HCT116 (cell line): Measurements from ENCODE around the gene FXYD6. TPM values are rescaled to one million over a fixed set of nuclear protein-coding genes. Genes with fewer than 3 reads are reported as not detected.

Experiments
- ATAC-seq: fragments of 200-7000 bp; cut with Tn5 transposase; 2 replicates; pipeline ENCODE4 v1.9.1; 2020; ENCODE audit warnings: mild to moderate bottlenecking, moderate library complexity
- BruUV-seq: library from RNA; stranded (reverse); fragments of 400-500 nt; replicated peaks from 2 replicates; lab custom pipeline; 2021; lab: Mats Ljungman, UMichigan
- CTCF ChIA-PET: fragments of 300-600 bp; sonication (Branson Sonifier 250); formaldehyde crosslinking; loops from one replicate; lab custom pipeline; 2021; ENCODE audit warnings: antibody characterized with exemption; lab: Charles Lee
- POLR2A ChIA-PET: fragments of 300-600, 350-600 bp; sonication (Branson Sonifier 250); formaldehyde crosslinking; loops from one replicate; lab custom pipeline; 2021; ENCODE audit warnings: antibody characterized with exemption; lab: Charles Lee
- RAD21 ChIA-PET, 2 experiments: fragments of 300-600 bp; sonication (Branson Sonifier 250); formaldehyde crosslinking; loops; one replicate each; lab custom pipeline; 2023; ENCODE audit warnings: low total read pairs in 2 of 2; ENCODE audit not compliant: uncharacterized antibody in 2 of 2, unreplicated experiment in 2 of 2, low non-redundant PET in 1 of 2; lab: Charles Lee
- DNase-seq: peaks from one replicate; pipeline ENCODE4 v3.0.0-alpha.2; 2010; ENCODE audit warnings: low read depth, low spot score
- H2AFZ ChIP-seq: fragments of 200-600 bp; shearing (Covaris generic), sonication (generic); 2 replicates; pipeline ENCODE4 v1.6.1; 2017; ENCODE audit warnings: low read depth, mixed run types, mixed read lengths, antibody characterized with exemption, low read length; ENCODE audit not compliant: poor library complexity, severe bottlenecking
- H3K27ac ChIP-seq: 2 replicates; pipeline ENCODE4 v1.5.1; 2012; ENCODE audit warnings: low read depth, low read length
- H3K27me3 ChIP-seq: fragments of 200-600 bp; sonication (generic); 2 replicates; pipeline ENCODE4 v1.6.1; 2016; ENCODE audit warnings: mixed run types, low read length, mixed read lengths; ENCODE audit not compliant: insufficient read depth
- H3K36me3 ChIP-seq, 2 experiments: fragments of 200-500 bp in 1 of 2; fragments of 200-600 bp in 1 of 2; sonication (Bioruptor generic) in 1 of 2; sonication (generic) in 1 of 2; 2 replicates each; pipeline versions ENCODE4 v1.5.1 to v1.6.1; 2014 to 2016; ENCODE audit warnings: low read length in 2 of 2, inconsistent platforms in 1 of 2, mixed read lengths in 1 of 2, mixed run types in 1 of 2; ENCODE audit not compliant: insufficient read depth in 2 of 2, control insufficient read depth in 1 of 2
- H3K4me1 ChIP-seq, 2 experiments: fragments of 200-600 bp in 1 of 2; sonication (generic) in 1 of 2; 2 replicates each; pipeline versions ENCODE4 v1.5.1 to v1.6.1; 2012 to 2017; ENCODE audit warnings: low read length in 2 of 2, inconsistent platforms in 1 of 2, mild to moderate bottlenecking in 1 of 2, mixed read lengths in 1 of 2, mixed run types in 1 of 2, moderate library complexity in 1 of 2; ENCODE audit not compliant: insufficient read depth in 2 of 2, control insufficient read depth in 1 of 2
- H3K4me2 ChIP-seq: fragments of 200-600 bp; sonication (generic); 2 replicates; pipeline ENCODE4 v1.6.1; 2017; ENCODE audit warnings: mixed run types, low read length, mixed read lengths
- H3K4me3 ChIP-seq, 2 experiments: fragments of 200-600 bp in 1 of 2; sonication (generic) in 1 of 2; replicated peaks in 1 of 2; 2 replicates each; pipeline ENCODE4 v1.5.1; 2011 to 2016; ENCODE audit warnings: low read length in 2 of 2, control low read depth in 1 of 2, low read depth in 1 of 2, mild to moderate bottlenecking in 1 of 2, mixed read lengths in 1 of 2, mixed run types in 1 of 2
- H3K79me2 ChIP-seq: fragments of 200-600 bp; sonication (generic); 2 replicates; pipeline ENCODE4 v1.6.1; 2017; ENCODE audit warnings: mild to moderate bottlenecking, mixed run types, low read length, moderate library complexity, mixed read lengths; ENCODE audit not compliant: insufficient read depth
- H3K9ac ChIP-seq: fragments of 200-600 bp; sonication (generic); 2 replicates; pipeline ENCODE4 v1.6.1; 2016; ENCODE audit warnings: low read length, mixed read lengths
- H3K9me2 ChIP-seq: fragments of 200-600 bp; sonication (generic), shearing (Covaris generic); 2 replicates; pipeline ENCODE4 v1.6.1; 2017; ENCODE audit warnings: mixed run types, mild to moderate bottlenecking, moderate library complexity; ENCODE audit not compliant: insufficient read depth
- H3K9me3 ChIP-seq, 2 experiments: fragments of 200-500 bp in 1 of 2; fragments of 200-600 bp in 1 of 2; sonication (Bioruptor generic) in 1 of 2; sonication (generic) in 1 of 2; 2 replicates each; pipeline ENCODE4 v1.6.1; 2014 to 2017; ENCODE audit warnings: low read length in 2 of 2, mixed read lengths in 2 of 2, inconsistent platforms in 1 of 2, low read depth in 1 of 2, mild to moderate bottlenecking in 1 of 2, mixed run types in 1 of 2, moderate library complexity in 1 of 2; ENCODE audit not compliant: control insufficient read depth in 1 of 2, insufficient read depth in 1 of 2
- H4K20me1 ChIP-seq: fragments of 200-600 bp; sonication (generic), shearing (Covaris generic); 2 replicates; pipeline ENCODE4 v1.6.1; 2017; ENCODE audit warnings: mixed run types, mild to moderate bottlenecking, moderate library complexity; ENCODE audit not compliant: insufficient read depth
- CBX3 ChIP-seq: IDR thresholded peaks from 2 replicates; pipeline ENCODE4 v1.6.1; 2012; ENCODE audit warnings: low read depth
- CEBPB ChIP-seq: IDR thresholded peaks from 2 replicates; pipeline ENCODE4 v1.6.1; 2012; ENCODE audit warnings: low read depth
- CTCF ChIP-seq, 3 experiments: fragments of 200-600 bp in 1 of 3; sonication (generic) in 1 of 3; IDR thresholded peaks in 2 of 3; conservative IDR thresholded peaks in 1 of 3; 2 replicates each; pipeline ENCODE4 v1.5.1; 2012 to 2017; ENCODE audit warnings: low read depth in 2 of 3, low read length in 2 of 3, antibody characterized with exemption in 1 of 3, borderline replicate concordance in 1 of 3, control low read depth in 1 of 3, mild to moderate bottlenecking in 1 of 3, mixed read lengths in 1 of 3, mixed run types in 1 of 3, moderate library complexity in 1 of 3; ENCODE audit not compliant: insufficient read depth in 1 of 3
- EGR1 ChIP-seq: IDR thresholded peaks from 2 replicates; pipeline ENCODE4 v1.6.1; 2012; ENCODE audit warnings: low read depth
- EZH2phosphoT487 ChIP-seq: fragments of 200-600 bp; IDR thresholded peaks from 2 replicates; pipeline ENCODE4 v1.6.1; 2018; ENCODE audit warnings: antibody characterized with exemption, borderline replicate concordance
- FOSL1 ChIP-seq: IDR thresholded peaks from 2 replicates; pipeline ENCODE4 v1.6.1; 2012; ENCODE audit warnings: low read depth
- JUND ChIP-seq: IDR thresholded peaks from 2 replicates; pipeline ENCODE4 v1.6.1; 2012
- POLR2A ChIP-seq: IDR thresholded peaks from 2 replicates; pipeline ENCODE4 v1.7.0; 2011; ENCODE audit warnings: borderline replicate concordance; ENCODE audit not compliant: insufficient read depth, insufficient read length; ENCODE audit errors: extremely low read depth
- POLR2AphosphoS5 ChIP-seq: IDR thresholded peaks from 2 replicates; pipeline ENCODE4 v1.6.1; 2011; ENCODE audit warnings: mild to moderate bottlenecking, low read depth, low read length, moderate library complexity
- RAD21 ChIP-seq: IDR thresholded peaks from 2 replicates; pipeline ENCODE4 v1.6.1; 2012; ENCODE audit warnings: low read depth, mild to moderate bottlenecking
- REST ChIP-seq: IDR thresholded peaks from 2 replicates; pipeline ENCODE4 v1.6.1; 2012; ENCODE audit warnings: low read depth
- SIN3A ChIP-seq: IDR thresholded peaks from 2 replicates; pipeline ENCODE4 v1.6.1; 2012; ENCODE audit warnings: low read depth
- SP1 ChIP-seq: IDR thresholded peaks from 2 replicates; pipeline ENCODE4 v1.6.1; 2012; ENCODE audit warnings: low read depth
- YY1 ChIP-seq: IDR thresholded peaks from 2 replicates; pipeline ENCODE4 v1.6.1; 2011; ENCODE audit warnings: low read length, low read depth, moderate library complexity, mild to moderate bottlenecking; ENCODE audit not compliant: insufficient replicate concordance; ENCODE audit errors: extremely low read depth
- ZFX ChIP-seq: fragments of 450-650 bp; IDR thresholded peaks from 2 replicates; pipeline ENCODE4 v1.6.1; 2017
- ZNF274 ChIP-seq: fragments of 200-500 bp; sonication (Bioruptor generic); IDR thresholded peaks from 2 replicates; pipeline ENCODE4 v1.6.1; 2014; ENCODE audit warnings: mild to moderate bottlenecking, low read depth, low read length, inconsistent platforms
- intact Hi-C: fragments of 100-400 bp; cut with micrococcal nuclease; formaldehyde crosslinking; loops from 2 replicates; pipeline ENCODE4 v1.10.0; 2022
- total RNA-seq: library from RNA; stranded (reverse); gene quantifications from one replicate; pipeline ENCODE4 v1.2.1, GENCODE V29; 2021; ENCODE audit not compliant: unreplicated experiment
- TF ChIP-seq, protein P1 (sequence below): IDR thresholded peaks from 2 replicates; pipeline ENCODE4 v1.6.1; 2012

The FXYD6 gene
- total RNA-seq, 1 experiment from 2014 or later: 2.5 TPM

- Histone ChIP-seq H4K20me1 (no peaks in the 10 kb centered on the region), H3K27ac (no peak overlapping the region), H3K9me3 (no peaks in the 10 kb centered on the region), H3K4me3 (no peak overlapping the region), H3K4me2 (no peak overlapping the region), H3K9ac (no peak overlapping the region), H3K9me2 (no peaks in the 10 kb centered on the region), H2AFZ (no peak overlapping the region), H3K4me1 (no peaks in the 10 kb centered on the region), H3K79me2 (no peaks in the 10 kb centered on the region), H3K36me3 (no peaks in the 10 kb centered on the region), H3K27me3 (no peaks in the 10 kb centered on the region)
- POLR2A ChIA-PET: no interaction called here
- TF ChIP-seq POLR2AphosphoS5 (no peak), EGR1 (no peak), CTCF (IDR thresholded peaks at IDR 0.05 in 2 of 3, conservative IDR thresholded peaks at IDR 0.05 in 1 of 3; ENCODE audit: borderline replicate concordance in 1 of 3, insufficient read depth in 1 of 3, low read depth in 2 of 3, low read length in 2 of 3) (no peak), SP1 (no peak), POLR2A (no peak), FOSL1 (no peak), EZH2phosphoT487 (no peak), SIN3A (no peak), YY1 (no peak), REST (no peak), JUND (no peak), RAD21 (no peak), CEBPB (no peak), CBX3 (no peak), ZNF274 (no peak), ZFX (no peak)
- TF ChIP-seq, protein P1, sequence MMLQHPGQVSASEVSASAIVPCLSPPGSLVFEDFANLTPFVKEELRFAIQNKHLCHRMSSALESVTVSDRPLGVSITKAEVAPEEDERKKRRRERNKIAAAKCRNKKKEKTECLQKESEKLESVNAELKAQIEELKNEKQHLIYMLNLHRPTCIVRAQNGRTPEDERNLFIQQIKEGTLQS: no peak
- RAD21 ChIA-PET: no interaction called here
- no peak for ATAC-seq
- CTCF ChIA-PET: interaction anchor here (0.9 to 1.7 kb wide), 2 partner anchors 13 to 56 kb away, joined by 3 read pairs; no protein-coding TSS in a partner anchor
- no TSS peak for BruUV-seq
- no peak for DNase-seq
- intact Hi-C loops: no loop called here
These were observed 14.9 kb upstream of the FXYD6 start for GRCh38 chr11:117891362-117891761.
